BJ (cell line): ENCODE data around the gene PRKAG2. TPM values are rescaled to one million over a fixed set of nuclear protein-coding genes. Genes with fewer than 3 reads are reported as not detected.

Experiments used
- CTCF ChIA-PET: fragments of 350-600 bp; formaldehyde crosslinking; extraction: SDS; loops from one replicate; lab custom pipeline; 2021; ENCODE audit warnings: antibody characterized with exemption, inconsistent platforms; lab: Yijun Ruan, JAX
- POLR2A ChIA-PET: fragments of 300-600 bp; sonication (Branson Sonifier 250); formaldehyde crosslinking; extraction: SDS; loops from one replicate; lab custom pipeline; 2021; ENCODE audit warnings: antibody characterized with exemption; lab: Charles Lee
- DNase-seq: peaks from one replicate; pipeline ENCODE4 v3.0.0-alpha.2; 2011; ENCODE audit warnings: low read depth
- H3K27me3 ChIP-seq: 2 replicates; pipeline ENCODE4 v1.6.0; 2011; ENCODE audit warnings: low read length; ENCODE audit not compliant: control insufficient read depth, insufficient read depth
- H3K36me3 ChIP-seq: 2 replicates; pipeline ENCODE4 v1.5.1; 2011; ENCODE audit warnings: low read length; ENCODE audit not compliant: control insufficient read depth, insufficient read depth
- H3K4me3 ChIP-seq: 2 replicates; pipeline ENCODE4 v1.5.1; 2011; ENCODE audit warnings: low read depth, mild to moderate bottlenecking, control low read depth, low read length
- polyA plus RNA-seq: library from polyadenylated mRNA; depleted of rRNA; stranded (reverse); fragments of >200 nt; gene quantifications from 2 replicates; pipeline ENCODE4 v1.2.3, GENCODE V29; 2011
- TF ChIP-seq, protein P1 (sequence below): IDR thresholded peaks from 2 replicates; pipeline ENCODE4 v1.5.1; 2011; ENCODE audit warnings: low read depth, mild to moderate bottlenecking, control low read depth, inconsistent platforms, low read length, moderate library complexity; ENCODE audit not compliant: insufficient read depth

The PRKAG2 gene
- polyA plus RNA-seq, 1 experiment: 11.3 TPM

DNA sequence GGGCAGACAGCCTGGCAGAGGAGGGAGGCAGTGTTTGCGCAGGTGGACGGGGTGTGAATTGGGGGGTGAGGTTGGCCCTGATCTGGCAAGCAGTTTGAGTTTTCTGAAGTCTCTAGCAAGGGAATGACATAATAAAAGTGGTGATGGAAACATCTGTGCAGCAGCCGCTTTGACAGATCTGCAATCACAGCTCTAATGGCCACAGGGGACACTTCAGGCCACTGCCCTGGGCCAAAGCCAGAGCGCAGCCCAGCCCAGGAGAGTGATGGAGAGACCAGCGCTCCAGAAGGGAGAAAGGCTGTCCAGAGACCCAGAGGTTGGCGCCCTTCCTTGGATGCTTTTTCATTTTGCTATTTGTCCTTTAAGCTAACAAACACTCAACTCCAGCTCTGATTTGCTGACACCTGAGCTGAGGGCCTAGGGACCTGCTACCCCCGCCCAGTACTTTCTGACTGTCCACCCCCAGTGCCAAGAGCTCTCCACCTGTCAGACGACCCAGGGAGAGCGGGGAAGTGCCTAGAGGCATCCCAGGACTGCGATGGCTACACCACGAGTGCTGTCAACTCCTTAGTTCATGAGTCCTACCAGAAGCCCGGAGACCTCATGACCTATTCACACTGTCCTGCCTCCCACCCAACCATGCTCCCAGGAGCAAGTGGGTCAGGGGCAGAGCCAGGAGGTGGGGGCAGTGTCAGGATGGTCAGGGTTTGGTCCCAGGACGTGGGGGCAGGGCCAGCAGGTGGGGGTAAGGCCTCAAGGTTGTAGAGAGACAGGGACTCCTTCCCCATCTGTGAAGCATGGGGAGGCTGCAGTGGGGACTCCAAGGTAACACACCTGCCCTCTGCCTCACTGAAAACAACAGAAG, 112.6 kb downstream of the PRKAG2 start:
- DNase-seq: no peak
- TF ChIP-seq, protein P1, sequence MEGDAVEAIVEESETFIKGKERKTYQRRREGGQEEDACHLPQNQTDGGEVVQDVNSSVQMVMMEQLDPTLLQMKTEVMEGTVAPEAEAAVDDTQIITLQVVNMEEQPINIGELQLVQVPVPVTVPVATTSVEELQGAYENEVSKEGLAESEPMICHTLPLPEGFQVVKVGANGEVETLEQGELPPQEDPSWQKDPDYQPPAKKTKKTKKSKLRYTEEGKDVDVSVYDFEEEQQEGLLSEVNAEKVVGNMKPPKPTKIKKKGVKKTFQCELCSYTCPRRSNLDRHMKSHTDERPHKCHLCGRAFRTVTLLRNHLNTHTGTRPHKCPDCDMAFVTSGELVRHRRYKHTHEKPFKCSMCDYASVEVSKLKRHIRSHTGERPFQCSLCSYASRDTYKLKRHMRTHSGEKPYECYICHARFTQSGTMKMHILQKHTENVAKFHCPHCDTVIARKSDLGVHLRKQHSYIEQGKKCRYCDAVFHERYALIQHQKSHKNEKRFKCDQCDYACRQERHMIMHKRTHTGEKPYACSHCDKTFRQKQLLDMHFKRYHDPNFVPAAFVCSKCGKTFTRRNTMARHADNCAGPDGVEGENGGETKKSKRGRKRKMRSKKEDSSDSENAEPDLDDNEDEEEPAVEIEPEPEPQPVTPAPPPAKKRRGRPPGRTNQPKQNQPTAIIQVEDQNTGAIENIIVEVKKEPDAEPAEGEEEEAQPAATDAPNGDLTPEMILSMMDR: no peak
- ChIA-PET POLR2A (no interaction called here), CTCF (interaction anchor here (0.5 to 1.1 kb wide), 2 partner anchors 9 to 19 kb away, joined by 3 read pairs; no protein-coding TSS in a partner anchor)
- Histone ChIP-seq H3K27me3 (peaks cover 20% of the 10 kb centered on the region), H3K36me3 (no peaks in the 10 kb centered on the region), H3K4me3 (no peak overlapping the region)

DNA sequence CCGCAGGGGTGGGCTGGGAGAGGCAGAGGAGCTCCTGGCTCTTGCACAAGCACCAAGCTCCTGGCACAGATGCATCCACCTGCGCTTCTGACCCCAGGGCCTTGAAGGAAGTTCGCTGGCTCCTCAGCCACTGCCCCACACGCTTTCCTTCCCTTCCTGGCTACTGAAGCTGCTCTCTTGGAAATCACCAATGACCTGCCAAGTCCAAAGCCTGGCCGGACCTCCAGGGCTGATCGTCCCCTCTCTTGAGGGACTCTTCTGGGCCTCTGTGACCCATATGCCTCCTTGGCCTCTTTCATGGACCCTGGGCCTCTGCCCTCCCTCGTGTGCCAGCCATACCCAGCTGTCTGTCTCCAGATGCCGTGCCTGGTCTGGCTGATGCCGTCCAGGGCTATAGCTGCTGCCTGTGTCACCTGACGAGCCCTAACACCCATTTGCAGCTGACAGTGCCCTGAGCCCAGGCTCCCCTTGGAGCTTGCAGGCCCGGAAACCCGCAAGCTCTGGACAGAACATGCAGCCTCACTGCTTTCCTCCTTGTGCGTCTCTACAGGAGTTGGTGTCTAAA, 113.4 kb downstream of the PRKAG2 start:
- DNase-seq: no peak
- TF ChIP-seq, protein P1: no peak
- no peak overlapping the region for H3K4me3 ChIP-seq
- ChIA-PET CTCF (interaction anchor here (0.5 to 1.7 kb wide), 3 partner anchors 8 to 20 kb away, joined by 3 to 5 read pairs (median 3); no protein-coding TSS in a partner anchor), POLR2A (no interaction called here)
- no peaks in the 10 kb centered on the region for H3K36me3 ChIP-seq
- H3K27me3 ChIP-seq: peaks cover 18% of the 10 kb centered on the region

DNA sequence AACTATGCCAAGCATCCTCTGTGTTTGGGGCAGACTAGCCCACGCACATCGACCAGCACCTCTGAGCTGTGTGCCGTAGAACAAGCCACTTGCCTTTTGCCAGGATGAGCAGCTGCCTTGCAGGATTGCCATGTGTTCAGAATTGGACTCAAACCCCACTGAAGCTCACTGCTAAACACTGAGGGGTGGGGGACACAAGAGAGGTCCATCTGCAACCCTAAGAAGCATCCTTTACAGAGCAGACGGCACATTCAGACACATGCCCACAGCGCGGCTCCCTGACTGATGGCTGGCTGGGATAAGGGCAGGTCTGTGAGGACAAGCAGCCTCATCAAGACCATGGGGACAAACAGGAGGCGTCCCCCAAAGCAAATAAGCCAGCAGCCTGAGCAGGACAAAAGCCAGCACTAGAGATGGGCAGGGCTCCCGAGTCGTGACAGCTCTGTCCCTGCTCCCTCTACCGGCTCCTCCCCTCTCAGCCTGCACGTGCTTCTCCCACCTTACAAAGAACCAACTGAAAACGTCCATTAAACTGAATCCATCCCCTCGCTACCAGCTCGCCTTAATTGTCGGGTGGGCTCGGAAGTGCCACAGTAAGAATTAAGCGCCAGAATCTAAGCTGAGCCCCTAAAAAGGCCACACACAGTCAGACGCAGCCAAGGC, 114.2 kb downstream of the PRKAG2 start:
- Histone ChIP-seq H3K4me3 (no peak overlapping the region), H3K36me3 (no peaks in the 10 kb centered on the region), H3K27me3 (peaks cover 18% of the 10 kb centered on the region)
- POLR2A ChIA-PET: no interaction called here
- TF ChIP-seq, protein P1: no peak
- CTCF ChIA-PET: interaction anchor here (1.6 to 1.7 kb wide), 2 partner anchors 9 to 20 kb away, joined by 4 to 5 read pairs; no protein-coding TSS in a partner anchor
- no peak for DNase-seq

DNA sequence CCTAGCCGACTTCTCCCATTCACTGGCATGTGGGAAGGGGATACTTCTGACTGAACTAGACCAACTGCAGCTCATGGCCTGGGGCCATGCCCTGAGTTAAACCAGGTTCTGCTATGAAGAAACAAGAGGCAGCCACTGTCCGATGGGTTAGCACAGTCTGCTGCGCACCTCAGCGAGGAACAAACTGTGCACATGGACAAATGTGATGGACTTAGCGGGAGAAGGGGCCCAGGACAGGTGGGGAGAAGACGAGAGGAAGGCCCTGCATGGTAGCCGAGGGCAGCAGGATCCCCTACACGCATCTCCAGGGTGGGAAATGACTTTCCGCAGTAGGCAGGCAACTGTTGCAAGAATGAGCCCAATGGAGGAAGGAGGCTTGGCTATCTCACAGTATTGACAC, 115.0 kb downstream of the PRKAG2 start:
- TF ChIP-seq, protein P1: no peak
- no peaks in the 10 kb centered on the region for H3K36me3 ChIP-seq
- POLR2A ChIA-PET: no interaction called here
- peaks cover 18% of the 10 kb centered on the region for H3K27me3 ChIP-seq
- H3K4me3 ChIP-seq: no peak overlapping the region
- CTCF ChIA-PET: interaction anchor here (1.6 to 6.2 kb wide), 5 partner anchors 8 to 193 kb away, joined by 4 to 84 read pairs (median 5); no protein-coding TSS in a partner anchor
- DNase-seq: no peak
